GM15510 (cell line): ENCODE results near the gene SHC2.

Experiments used
- POLR2A ChIP-seq: IDR thresholded peaks from 3 replicates; pipeline ENCODE4 v1.6.1; 2011; ENCODE audit warnings: borderline replicate concordance; ENCODE audit not compliant: insufficient read length; ENCODE audit errors: extremely low read depth

The SHC2 gene

GRCh38 chr19:460877-461720, at the start of gene SHC2:
Gene SHC2, minus strand, starts transcription at chr19:461033. Its CDS starts 37 bp downstream, at chr19:460996.
- TF ChIP-seq POLR2A: no peak

- no peak for TF ChIP-seq POLR2A
Observed at GRCh38 chr19:508204-509150, 47.6 kb upstream of the SHC2 start.

- TF ChIP-seq POLR2A: peak; percentile 45
Observed at GRCh38 chr19:507286-508203, 46.7 kb upstream of the SHC2 start, which contains the start of gene TPGS1. Gene TPGS1, plus strand, starts transcription at chr19:507497. Its CDS starts 10 bp downstream, at chr19:507507.

- peak; percentile 48 for TF ChIP-seq POLR2A
Observed at GRCh38 chr19:506404-507285, 45.8 kb upstream of the SHC2 start.

GRCh38 chr19:504616-505015, 43.8 kb upstream of the SHC2 start:
- no peak for TF ChIP-seq POLR2A

GRCh38 chr19:501646-502045, 40.8 kb upstream of the SHC2 start:
- TF ChIP-seq POLR2A: no peak

GRCh38 chr19:498977-499623, 38.3 kb upstream of the SHC2 start:
- no peak for TF ChIP-seq POLR2A

GRCh38 chr19:498511-498891, 37.7 kb upstream of the SHC2 start:
- TF ChIP-seq POLR2A: no peak

GRCh38 chr19:497869-498510, 37.2 kb upstream of the SHC2 start:
- TF ChIP-seq POLR2A: no peak

GRCh38 chr19:497491-497868, 36.6 kb upstream of the SHC2 start:
- no peak for TF ChIP-seq POLR2A

GRCh38 chr19:496986-497385, 36.2 kb upstream of the SHC2 start:
- TF ChIP-seq POLR2A: no peak

- no peak for TF ChIP-seq POLR2A
Observed at GRCh38 chr19:496112-496665, 35.4 kb upstream of the SHC2 start, which contains the start of gene MADCAM1. Gene MADCAM1, plus strand, starts transcription at chr19:496486. Its CDS starts 14 bp downstream, at chr19:496500.
